MCF 10A (cell line): Measurements from ENCODE around the gene FOCAD. TPM values are rescaled to one million over a fixed set of nuclear protein-coding genes. Genes with fewer than 3 reads are reported as not detected.

Source experiments
- BruUV-seq: library from RNA; stranded (reverse); fragments of 400-500 nt; replicated peaks from 2 replicates; lab custom pipeline; 2021; lab: Mats Ljungman, UMichigan
- CTCF ChIA-PET: fragments of 300-600 bp; sonication (Branson Sonifier 250); formaldehyde crosslinking; extraction: SDS; loops from one replicate; lab custom pipeline; 2021; ENCODE audit warnings: antibody characterized with exemption, inconsistent platforms; lab: Yijun Ruan, JAX
- POLR2A ChIA-PET: fragments of 300-600, 350-650 bp; sonication (Branson Sonifier 250); formaldehyde crosslinking; extraction: SDS; loops from one replicate; lab custom pipeline; 2020; ENCODE audit warnings: antibody characterized with exemption, inconsistent platforms; lab: Yijun Ruan, JAX
- DNase-seq: peaks from one replicate; pipeline ENCODE4 v3.0.0-alpha.2; 2018; ENCODE audit not compliant: unreplicated experiment
- H3K27ac Mint-ChIP-seq: one replicate; pipeline ENCODE4 v1.8.0; 2022; ENCODE audit warnings: mild to moderate bottlenecking, low read depth, mixed read lengths; ENCODE audit not compliant: unreplicated experiment
- H3K27me3 Mint-ChIP-seq: one replicate; pipeline ENCODE4 v1.8.0; 2022; ENCODE audit warnings: mixed read lengths; ENCODE audit not compliant: insufficient read depth, unreplicated experiment
- H3K36me3 Mint-ChIP-seq: one replicate; pipeline ENCODE4 v1.8.0; 2022; ENCODE audit warnings: mild to moderate bottlenecking, moderate library complexity, mixed read lengths; ENCODE audit not compliant: insufficient read depth, unreplicated experiment
- H3K4me1 Mint-ChIP-seq: one replicate; pipeline ENCODE4 v1.8.0; 2022; ENCODE audit warnings: mixed read lengths; ENCODE audit not compliant: insufficient read depth, unreplicated experiment
- H3K4me3 Mint-ChIP-seq: one replicate; pipeline ENCODE4 v1.8.0; 2022; ENCODE audit warnings: mild to moderate bottlenecking, moderate library complexity, mixed read lengths; ENCODE audit not compliant: unreplicated experiment
- H3K9me3 Mint-ChIP-seq: one replicate; pipeline ENCODE4 v1.8.0; 2022; ENCODE audit warnings: mixed read lengths; ENCODE audit not compliant: unreplicated experiment
- CTCF ChIP-seq: fragments of 200-600 bp; IDR thresholded peaks from one replicate; pipeline ENCODE4 v1.8.0; 2022; ENCODE audit warnings: antibody characterized with exemption, mild to moderate bottlenecking; ENCODE audit not compliant: unreplicated experiment
- intact Hi-C: fragments of 100-400 bp; cut with micrococcal nuclease; formaldehyde crosslinking; loops from 2 replicates; pipeline ENCODE4 v1.14.1; 2022
- total RNA-seq: library from RNA; stranded (reverse); gene quantifications from 2 replicates; pipeline ENCODE4 v1.2.3, GENCODE V29; 2022

Gene FOCAD
- total RNA-seq, 1 experiment from 2014 or later, result 20.7 TPM

DNA sequence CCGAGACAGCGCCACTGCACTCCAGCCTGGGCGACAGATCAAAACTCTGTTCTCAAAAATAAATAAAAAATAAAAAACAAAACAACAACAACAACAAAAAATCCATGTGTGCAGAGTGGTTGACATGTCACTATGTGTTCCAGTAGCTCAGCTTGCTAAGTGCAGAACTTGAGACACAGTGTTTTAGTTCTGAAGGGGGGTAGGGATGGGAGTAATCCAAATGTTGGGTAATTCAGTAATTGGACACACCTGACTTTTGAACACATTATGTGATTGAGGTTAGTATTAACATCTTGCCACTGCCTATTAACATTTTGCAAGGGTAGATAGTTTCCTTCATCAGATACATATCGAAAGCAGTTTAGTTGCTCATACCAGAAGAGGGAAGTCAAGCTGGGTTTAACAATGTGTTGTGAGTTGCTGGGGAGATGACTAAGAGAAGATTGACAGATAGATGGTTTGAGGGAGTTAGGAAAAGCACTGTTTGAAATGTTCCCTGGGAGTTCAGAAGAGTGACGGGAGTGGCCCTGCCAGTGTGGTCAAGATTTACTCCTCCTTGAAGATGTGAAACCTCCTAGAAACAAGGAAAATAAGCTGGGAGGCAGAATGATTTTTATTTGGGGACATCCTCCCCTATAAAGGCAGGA lies 346.5 kb downstream of the FOCAD start:
- intact Hi-C loops, result no loop called here
- Mint-ChIP-seq H3K4me3 (no peak overlapping the region), H3K4me1 (no peaks in the 10 kb centered on the region), H3K9me3 (no peaks in the 10 kb centered on the region), H3K27me3 (no peaks in the 10 kb centered on the region), H3K27ac (no peak overlapping the region), H3K36me3 (no peaks in the 10 kb centered on the region)
- CTCF ChIA-PET, result no interaction called here
- no peak for TF ChIP-seq CTCF
- no TSS peak for BruUV-seq
- DNase-seq, result no peak
- POLR2A ChIA-PET, result no interaction called here

DNA sequence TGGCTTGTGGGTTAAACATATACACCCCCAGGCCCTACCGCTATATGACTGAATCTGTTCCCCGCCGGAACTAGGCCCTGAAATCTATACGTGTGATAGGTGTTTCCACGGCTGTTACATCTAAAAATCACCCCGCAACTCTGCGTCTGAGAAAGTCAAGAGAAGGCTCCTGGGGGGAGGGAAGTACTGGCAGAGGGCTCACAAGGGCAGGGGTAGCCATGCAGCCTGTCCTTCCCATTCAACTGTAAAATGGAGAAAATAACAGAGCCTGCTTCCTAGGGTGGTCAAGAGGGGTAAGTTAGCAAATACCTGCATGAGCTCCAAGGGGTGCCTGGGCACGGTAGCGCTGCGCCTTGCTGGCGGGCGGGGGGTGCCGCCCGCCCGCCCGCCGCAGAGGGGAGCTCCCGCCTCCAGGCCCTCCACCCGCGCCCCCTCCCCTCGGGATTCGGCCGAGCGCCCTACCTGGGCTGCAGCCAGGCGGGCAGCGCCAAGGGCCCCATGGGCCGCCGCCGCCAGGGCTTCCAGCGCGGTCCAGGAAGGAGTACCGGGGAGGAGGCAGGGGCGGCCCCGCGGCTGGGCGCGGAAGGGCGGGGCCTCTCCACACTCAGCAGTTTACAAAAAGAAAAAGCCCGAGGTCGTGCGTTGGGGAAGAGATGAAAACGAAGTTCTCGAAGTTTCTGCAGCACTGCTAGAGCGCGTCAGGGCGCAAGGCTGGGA lies 347.2 kb downstream of the FOCAD start, which contains the start of gene HACD4:
TSS of gene HACD4 (minus strand) at position 550 of the 717 bp plus-strand sequence. CDS start at position 500, 50 bp downstream.
- POLR2A ChIA-PET, result no interaction called here
- Mint-ChIP-seq H3K4me3 (no peak within 1 kb of the TSS), H3K27ac (no peak within 1 kb of the TSS), H3K4me1 (no peaks in the 10 kb centered on the region), H3K36me3 (no peaks in the 10 kb centered on the region), H3K27me3 (no peaks in the 10 kb centered on the region), H3K9me3 (no peaks in the 10 kb centered on the region)
- DNase-seq, result no peak
- TF ChIP-seq CTCF, result no peak
- intact Hi-C loops, result no loop called here
- CTCF ChIA-PET, result no interaction called here
- BruUV-seq, result no TSS peak

GRCh38 chr9:21031808-21032183 lies 347.7 kb downstream of the FOCAD start:
- Mint-ChIP-seq H3K36me3 (no peaks in the 10 kb centered on the region), H3K9me3 (no peaks in the 10 kb centered on the region), H3K27ac (no peak overlapping the region), H3K4me1 (no peaks in the 10 kb centered on the region), H3K4me3 (no peak overlapping the region), H3K27me3 (no peaks in the 10 kb centered on the region)
- intact Hi-C loops, result no loop called here
- CTCF ChIA-PET, result no interaction called here
- POLR2A ChIA-PET, result no interaction called here
- no TSS peak for BruUV-seq
- no peak for DNase-seq
- no peak for TF ChIP-seq CTCF

- no peak for TF ChIP-seq CTCF
- no peak for DNase-seq
- POLR2A ChIA-PET, result no interaction called here
- BruUV-seq, result no TSS peak
- intact Hi-C loops, result no loop called here
- no peak overlapping the region for H3K4me3 Mint-ChIP-seq
- CTCF ChIA-PET, result no interaction called here
- H3K4me1 Mint-ChIP-seq, result no peaks in the 10 kb centered on the region
- no peaks in the 10 kb centered on the region for H3K9me3 Mint-ChIP-seq
- H3K27ac Mint-ChIP-seq, result no peak overlapping the region
- no peaks in the 10 kb centered on the region for H3K36me3 Mint-ChIP-seq
- H3K27me3 Mint-ChIP-seq, result no peaks in the 10 kb centered on the region
Observed at GRCh38 chr9:21037278-21037677, 353.2 kb downstream of the FOCAD start.
